Activated CD8-positive, alpha-beta memory T cell treated with anti-CD3 and anti-CD28 coated beads, Interleukin-2, amount 50 U/mL, for 4 hours (primary cell): ENCODE data around the gene SLC14A1.
A peak's percentile ranks its signal among the peaks of the same experiment; 100 is the strongest.

Experiments
- DNase-seq: peaks from one replicate; pipeline ENCODE4 v3.0.0-alpha.2; 2020

The SLC14A1 gene

DNA sequence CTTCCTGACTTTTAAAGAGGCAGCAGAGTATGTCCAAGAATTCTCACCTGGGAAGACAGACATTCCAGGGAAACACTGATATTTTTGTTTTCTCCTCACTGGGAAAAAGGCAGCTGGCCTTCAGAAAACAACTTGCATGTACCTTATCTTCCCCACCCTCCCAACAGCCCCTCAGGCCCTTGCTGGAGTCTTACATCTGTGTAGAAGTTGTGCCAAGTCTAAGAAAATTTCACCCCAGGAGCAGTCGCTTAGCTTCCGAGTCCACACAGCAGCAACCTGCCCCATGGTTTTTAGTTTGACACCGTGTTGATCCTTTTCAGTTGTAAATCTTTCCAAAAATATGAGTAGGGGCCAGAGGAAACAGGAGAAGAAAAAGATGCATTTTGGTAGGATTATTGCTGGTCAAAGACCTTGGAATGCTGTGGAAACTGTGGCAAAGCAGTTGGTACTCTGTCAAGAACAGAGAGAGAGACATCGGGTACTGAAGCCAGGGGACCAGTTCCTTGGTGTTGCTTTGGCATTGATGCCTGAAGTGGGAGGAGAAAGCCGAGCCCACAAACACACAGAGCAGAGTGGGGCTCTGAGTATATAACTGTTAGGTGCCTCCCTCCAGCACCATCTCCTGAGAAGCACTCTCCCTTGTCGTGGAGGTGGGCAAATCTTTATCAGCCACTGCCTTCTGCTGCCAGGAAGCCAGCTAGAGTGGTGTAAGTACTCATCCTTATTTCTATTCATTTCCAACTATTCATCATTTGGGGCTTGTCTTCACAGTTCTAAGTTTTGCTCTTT lies at the start of gene SLC14A1:
TSS of gene SLC14A1 (plus strand) at position 615 of the 789 bp plus-strand sequence. CDS start 6,140 bp downstream, outside the sequence.
- no peak for DNase-seq

DNA sequence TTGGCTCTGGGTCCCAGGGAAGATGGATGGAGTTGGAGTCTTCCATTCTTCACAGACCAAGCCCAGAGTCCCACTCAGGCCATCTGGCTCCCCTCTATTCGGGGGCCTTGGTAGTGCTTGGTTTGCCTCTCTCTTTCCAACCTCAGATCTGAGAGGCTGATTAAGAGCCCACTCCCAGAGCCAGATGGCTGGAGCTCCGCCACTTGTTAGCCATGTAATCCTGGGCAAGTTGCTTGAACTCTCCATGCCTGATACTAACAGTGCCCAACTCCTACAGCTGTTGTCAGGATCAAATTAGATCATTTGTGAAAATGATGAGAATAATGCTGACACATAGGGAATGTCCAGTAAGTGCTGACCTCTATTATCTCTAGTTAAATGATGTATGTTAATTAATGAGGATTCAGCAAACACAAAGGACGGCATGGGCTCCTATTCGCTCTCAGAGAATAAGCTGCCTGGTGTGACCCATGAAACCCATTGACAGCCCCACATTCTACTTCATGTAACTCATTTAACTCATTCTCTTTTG lies 46.6 kb upstream of the SLC14A1 start:
- DNase-seq = no peak

DNA sequence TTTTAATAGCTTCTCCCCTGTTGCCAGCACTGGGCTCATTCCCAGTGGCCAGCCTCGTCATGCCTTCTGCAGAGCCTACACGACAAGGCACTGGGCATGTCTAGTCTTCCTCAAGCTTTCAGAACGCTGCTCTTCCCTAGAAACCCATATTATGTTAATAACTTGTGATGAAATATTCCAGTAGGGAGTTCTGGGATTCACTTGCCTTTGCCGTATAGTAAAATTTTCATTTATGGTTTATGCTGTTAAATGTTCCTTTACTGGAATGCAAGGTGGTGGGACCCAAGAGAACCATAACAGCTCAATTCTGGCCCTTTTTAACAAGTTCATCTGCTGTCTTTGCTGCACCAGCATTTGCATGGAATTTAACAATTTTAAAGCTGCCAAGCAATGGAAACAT lies 45.5 kb upstream of the SLC14A1 start:
- no peak for DNase-seq

DNA sequence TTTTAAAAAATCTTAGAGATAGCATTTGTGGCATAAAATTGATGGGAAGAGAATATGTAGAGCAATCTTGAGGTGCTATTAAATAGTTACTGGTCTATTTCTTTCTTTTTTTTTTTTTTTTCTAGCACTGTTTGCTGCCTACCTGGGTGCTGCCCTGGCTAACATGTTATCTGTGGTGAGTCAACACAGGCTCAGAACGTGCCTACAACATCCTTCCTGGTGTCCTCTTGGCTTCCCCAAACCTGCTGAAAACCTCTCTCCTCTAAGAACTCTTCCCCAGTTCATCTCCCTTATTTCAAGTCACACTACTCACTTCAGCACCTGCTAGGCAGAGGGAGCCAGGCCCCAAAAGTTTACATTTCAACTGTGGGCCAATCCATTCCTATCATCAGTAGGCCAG lies 45.1 kb upstream of the SLC14A1 start:
- DNase-seq = no peak

DNA sequence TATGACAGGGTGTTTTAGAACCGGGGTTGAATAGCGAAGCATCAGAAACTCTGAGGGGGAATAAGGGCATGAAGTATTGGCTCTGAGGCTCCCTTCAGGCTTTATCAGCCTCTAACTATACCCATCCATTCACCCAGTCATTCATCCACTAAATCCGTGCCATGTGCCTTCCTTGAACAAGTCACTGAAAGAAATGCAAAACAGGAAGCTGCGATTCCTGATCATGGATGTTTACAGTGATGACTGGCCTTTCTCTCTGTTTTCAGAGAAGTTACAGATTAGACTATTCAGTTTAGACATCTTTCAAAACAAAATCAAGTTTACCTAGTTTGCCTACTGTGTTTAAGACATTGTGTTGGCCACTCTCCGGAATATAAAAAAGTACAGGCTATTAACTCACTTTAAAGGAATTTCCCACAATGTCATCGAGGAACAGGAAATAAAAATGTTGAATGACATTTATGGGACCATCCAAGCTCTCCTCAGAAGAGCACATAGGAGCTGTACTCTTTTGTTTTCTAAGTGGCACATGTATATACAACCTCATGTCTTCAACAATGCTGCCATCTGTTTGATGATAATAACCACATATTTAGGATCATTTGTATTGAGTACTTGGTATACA lies 43.8 kb upstream of the SLC14A1 start:
- no peak for DNase-seq

DNA sequence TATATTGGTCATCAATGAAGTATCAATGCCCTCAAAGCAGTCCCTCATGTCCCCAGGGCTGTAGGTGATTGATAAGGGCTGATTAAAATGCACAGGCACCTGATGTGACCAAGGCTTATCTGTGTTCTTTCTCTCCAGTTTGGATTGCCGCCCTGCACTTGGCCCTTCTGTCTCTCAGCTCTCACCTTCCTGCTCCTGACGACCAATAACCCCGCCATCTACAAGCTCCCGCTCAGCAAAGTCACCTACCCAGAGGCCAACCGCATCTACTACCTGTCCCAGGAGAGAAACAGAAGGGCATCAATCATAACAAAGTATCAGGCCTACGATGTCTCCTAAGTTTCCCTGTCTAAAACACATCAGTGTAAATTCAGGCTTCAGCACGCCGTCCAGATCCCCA lies 41.8 kb upstream of the SLC14A1 start:
- DNase-seq = no peak

DNA sequence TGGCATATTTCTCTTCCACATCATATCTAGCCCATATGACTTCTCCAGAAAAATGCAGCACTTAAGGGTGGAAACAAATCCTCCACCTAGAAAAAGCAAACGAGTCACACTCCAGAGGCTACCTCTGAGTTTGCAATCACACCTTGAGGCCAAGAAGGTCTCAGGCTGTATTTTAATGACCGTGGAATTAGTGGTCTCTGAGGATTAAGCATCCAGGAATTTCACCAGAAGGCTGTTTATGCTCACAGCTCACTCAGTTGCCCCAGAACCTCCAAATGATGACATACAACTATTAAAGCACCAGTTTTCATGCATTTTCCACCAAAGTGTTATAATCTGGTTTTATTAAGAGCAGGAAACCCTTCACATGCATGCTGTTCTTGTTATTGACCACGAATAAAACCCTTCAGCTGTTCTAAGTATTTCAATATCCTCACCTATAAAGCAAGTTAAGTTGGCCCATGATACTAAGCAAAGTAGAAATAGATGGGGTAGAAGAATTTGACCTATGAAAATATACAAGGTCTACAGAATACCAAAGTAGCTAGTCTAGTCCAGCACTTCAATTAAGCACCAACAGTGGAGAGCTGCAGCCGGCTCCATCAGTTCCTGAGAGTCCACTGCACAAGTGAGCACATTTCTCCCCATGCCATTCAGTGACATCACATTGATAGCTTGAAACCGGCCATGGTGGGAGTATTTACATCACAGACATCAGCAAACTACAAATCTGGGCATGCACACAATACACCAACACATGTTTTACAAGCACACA lies 39.5 kb upstream of the SLC14A1 start:
- DNase-seq = no peak

DNA sequence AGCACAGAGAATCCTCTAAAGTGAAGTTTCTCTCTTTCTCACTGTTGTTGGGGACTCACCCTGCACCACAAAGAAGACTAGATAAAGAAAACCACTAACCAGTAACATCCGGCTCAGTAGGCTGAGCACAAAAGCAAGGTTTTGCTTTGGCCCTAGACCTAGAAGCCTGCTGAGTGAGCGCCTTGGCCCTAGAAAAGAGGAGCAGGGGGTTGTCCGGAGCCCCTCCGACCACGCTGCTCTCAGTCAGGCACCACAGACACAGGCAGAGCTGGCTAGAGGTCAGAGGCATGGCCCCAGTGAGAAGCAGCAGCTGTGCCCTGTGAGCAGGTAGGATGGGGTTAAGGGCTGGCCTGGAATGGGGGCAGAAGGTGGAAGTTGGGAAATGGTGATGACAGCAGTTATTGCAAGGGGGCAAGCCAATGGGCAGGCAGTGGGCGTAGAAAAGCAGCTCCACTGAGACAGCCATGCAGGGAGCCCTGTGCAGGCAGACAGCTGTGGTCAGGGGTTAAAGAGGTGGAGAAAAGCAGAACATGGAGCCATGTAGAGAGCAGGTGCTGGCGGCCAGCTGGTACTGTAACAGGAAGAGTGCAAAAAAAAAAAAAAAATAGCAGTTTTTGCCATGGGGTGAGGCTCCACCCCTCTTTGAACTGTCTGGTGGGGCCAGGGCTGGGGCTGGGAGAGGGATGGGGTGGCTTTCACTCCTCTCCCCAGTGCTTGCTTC lies 36.9 kb upstream of the SLC14A1 start:
- peak; percentile 38 for DNase-seq

DNA sequence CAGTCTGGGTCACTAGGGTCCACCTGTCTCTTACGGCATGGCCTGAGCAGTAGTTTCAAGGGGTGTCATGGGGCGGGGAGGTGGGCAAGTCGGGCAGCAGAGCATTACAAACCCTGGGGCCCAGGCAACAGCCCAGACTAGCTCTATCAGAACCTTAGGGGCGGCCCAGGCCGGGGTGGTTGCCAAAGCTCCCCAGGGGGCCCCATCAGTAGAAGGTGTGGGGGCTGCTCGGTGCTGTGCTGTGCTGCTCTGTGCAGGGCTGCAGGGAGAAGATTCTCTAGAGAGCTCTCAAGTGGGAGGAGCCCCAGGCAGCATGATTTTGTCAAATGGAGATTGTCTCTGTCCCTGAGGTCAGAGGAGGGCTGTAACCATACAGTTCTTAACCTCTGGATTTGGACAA lies 36.4 kb upstream of the SLC14A1 start:
- no peak for DNase-seq

DNA sequence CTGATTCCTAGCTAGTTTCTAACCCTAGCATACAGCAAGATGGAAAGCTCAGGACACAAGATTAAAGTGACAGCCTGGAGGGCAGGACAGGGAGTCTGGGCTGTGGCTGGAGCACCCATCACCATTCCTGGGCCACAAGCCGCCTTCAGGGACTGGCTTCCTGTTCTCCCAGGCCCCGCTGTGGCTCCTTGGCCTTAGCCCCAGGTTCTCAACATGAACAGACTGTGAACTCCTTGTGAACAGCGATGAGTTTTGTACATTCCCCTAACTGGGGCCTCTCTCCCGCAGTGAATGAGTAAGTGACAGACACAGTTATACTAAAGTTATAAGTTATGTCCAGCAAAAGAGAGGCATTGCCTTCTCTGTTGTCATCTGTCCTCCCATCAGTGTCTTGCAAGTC lies 35.9 kb upstream of the SLC14A1 start:
- no peak for DNase-seq

DNA sequence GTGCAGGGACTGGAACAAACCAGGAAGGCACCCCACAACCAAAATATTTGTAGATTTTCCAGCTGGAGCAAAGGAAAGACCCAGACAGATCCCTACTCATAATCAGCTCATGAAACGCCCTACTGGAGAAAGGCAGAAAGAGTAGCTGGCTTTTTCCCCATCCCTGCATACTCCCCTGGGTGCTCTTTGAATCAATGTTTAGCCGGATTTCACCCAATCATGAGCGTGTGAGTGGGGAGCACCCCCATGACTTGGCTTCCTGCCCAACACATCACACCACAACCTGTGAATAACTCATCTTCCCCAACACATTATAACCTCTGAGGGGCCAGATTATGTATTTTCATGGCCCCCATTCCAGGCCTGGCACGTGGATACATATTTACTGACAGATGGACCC lies 35.1 kb upstream of the SLC14A1 start:
- peak; percentile 78 for DNase-seq

DNA sequence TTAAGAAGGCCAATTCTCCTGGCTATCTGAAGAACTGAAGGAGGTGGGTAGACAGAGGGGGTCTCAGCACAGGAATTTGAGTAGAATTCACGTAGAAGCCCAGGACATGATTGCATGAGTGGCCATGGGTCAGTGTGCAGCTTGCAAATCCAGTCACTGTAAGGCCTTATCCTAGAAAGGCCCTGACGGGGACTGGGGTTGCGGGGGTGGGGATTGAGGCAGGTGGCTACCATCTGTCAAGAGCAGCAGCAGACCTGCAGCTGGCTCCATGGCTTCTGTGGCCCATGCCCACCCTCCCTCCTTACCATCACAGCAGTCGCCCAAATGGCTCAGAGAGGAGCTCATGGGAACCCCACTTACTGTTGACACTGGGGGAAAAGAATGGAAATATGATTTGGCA lies 34.6 kb upstream of the SLC14A1 start:
- no peak for DNase-seq

DNA sequence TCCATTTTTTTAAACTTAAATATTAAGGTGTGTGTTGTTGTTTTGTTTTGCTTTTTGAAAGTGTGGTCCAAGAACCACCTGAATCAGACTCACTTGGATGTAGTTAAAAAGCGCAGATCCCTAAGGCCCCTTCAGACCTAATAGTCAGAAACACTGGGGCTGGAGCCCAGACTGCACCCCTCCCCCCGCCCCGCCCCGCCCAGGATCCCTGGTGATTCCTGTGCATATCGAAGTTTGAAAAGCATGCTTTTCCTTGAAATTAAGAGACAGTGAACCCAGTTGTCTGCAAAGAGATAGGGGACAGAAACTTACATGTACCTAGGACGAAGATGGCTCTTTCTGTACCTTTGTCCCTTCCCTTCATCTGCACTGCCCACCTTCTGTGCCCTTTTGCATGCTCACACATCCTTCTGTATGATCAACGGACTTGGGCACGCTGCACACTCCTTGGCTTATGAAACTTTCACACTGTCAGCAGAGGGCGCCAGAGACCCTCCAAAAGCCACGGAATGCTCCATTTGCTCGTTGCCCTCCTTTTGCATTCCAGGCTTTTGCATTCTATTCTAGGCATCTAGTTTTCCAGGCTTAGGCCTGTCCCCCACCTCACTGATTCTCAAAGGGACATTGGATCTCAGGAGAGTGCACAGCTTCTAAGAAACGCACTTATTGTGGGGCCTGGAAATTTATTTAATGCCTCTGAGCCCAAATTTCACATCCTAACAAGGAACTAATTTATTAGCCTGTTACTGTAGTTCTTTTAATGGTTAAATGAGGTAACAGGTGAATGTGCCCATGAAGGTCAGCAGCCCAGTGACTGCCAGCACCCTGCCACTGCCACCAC lies 32.8 kb upstream of the SLC14A1 start:
- DNase-seq = peak; percentile 80

DNA sequence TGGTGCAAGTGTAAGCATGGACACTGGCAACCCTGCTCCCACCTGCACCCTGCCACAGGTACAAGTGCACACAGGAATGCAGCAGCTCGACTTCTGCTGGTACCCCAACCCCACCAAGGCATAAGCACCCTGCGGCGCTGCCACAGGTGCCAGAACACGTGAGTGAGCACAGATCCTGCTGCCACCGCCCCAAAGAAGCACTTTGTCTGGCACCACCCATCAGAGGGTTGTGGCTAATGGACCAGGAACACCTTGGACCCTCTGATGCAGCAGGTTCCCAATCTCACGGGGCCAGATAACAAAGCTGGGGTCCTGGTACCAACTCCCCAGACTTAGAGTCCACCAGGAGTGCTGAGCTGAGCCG lies 32.2 kb upstream of the SLC14A1 start:
- no peak for DNase-seq

DNA sequence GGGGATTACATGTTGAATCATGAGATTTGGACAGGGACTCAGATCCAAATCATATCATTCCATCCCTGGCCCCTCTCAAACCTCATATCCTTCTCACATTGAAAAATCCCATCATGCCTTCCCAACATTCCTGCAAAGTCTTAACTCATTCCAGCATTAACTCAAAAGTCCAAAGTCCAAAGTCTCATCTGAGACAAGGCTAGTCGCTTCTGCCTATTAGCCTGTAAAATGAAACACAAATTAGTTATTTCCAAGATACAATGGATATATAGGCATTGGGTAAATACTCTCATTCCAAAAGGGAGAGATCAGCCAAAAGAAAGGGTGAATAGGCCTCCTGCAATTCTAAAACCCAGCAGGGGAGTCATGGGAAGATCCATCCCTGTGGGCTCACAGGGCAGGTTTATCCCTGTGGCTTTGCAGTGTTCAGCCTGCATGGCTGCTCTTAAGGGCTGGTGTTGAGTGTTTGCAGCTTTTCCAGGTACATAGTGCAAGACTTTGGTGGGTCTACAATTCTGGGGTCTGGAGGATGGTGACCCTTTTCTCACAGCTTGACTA lies 21.2 kb upstream of the SLC14A1 start:
- DNase-seq = no peak

DNA sequence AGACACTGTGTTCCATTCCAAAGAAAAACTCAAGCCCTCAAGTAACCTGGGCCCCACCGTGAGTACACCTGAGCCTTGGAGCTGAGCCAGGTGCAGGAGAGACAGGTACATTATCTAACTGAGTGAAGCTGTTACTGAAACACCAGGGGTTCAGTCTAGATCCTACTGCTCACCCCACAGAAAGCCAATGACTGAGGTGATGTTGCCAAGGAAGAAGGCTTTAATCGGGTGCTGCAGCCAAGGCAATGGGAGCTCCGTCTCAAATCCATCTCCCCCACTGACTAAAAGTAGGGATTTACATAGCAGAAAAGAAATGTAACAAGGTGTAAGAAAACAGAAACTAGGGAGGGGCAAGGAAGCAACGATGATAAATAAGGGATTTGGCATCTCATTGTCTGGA lies 15.2 kb upstream of the SLC14A1 start:
- DNase-seq = no peak

DNA sequence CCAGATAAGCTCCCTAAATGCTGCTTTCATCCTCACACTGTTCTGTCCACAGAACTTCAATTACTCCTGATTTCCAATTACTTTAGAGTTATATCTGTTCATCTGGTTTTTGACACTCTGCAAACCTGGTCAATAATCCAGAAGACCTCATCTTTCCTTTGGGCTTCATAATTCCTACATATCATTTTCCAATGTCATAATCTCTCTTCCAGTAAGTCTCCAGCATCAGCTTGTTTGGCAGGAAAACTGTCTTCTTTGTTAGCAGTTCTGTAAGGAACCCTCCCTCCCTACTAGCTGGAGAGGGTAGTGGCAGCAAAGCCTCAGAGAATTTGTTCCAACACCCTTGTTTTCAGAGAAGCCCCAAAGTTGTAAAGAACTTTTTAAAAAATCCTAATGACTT lies 11.9 kb upstream of the SLC14A1 start:
- no peak for DNase-seq

DNA sequence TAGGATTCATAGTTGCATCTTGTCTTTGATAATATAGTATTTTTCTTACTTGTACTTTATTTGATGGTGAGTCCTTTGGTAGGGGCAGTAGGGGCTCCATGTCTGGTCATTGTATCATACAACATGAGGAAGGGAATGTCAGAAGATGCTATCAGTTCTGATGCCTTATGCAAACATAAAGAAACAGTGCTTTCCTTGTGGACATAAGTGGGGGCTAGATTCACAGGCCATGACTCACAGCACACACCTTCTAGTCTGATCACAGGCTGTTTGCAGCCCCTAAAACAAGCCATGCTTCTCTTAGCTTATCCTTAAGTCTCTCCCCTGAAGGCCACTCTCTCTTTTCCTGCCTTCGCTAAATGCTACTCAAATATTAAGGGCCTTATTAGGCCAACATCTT lies 10.7 kb upstream of the SLC14A1 start:
- DNase-seq = no peak

DNA sequence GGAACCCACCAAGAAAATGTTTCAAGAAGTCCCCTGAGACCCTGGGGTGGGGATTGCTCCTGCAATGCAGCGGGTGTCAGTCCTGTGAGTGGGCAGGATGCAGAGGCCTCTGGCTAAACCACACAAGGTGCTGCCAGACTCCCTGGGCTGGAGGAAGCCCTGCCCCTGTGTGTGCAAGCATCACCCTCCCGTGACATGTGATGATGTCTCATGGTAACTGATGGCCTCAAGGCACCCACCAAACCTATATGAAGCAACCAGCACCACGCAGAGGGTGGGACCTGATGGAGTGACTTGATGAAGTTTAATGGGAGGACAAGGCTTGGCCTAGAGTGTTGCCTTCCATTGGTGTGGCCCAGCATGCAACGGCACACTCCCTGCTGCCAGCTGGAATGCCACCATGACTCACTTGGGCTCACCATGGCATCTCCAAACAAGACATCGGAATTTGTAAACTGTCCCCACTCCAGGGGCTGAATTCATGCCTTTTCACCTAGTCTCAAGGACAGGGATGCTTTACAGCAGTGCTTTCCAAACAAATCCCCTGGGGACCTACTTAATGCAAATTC lies 8.7 kb upstream of the SLC14A1 start:
- no peak for DNase-seq

DNA sequence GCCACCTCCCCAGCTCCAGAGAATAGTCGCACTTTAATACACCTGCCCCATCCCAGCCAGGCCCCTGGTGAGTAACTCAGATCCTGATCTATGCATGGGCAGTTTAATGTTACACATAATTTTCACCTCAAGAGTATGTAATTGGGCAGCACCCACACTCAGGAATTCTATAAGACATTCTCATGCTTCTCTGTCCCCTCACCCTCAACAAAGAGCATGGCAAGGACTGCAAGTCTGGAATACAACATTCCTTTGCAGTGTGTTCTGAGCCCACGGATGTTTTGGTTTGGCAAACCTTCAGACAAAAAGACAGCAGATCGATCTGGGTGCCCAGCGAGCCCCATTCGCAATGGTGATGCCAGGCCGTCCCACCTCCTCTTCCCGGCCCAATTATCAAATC lies 4.9 kb upstream of the SLC14A1 start:
- DNase-seq = no peak

DNA sequence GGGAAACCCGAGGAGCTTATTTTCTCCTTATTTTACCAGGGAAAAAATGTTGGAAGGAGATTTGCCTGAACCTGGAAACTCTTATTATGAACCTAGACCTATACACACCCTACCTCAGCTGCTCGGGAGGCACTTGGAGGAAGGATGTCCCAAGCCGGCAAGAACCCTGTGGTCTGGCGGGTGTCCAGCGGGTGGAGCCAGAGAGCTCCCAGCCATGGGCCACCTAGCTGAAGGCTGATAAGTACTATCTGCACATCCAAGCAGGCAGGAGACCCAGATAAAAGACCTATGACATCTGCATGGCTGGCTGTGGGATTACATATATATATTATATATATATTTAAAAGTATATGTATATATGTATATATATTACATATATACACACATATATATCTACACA lies 1.1 kb upstream of the SLC14A1 start:
- DNase-seq = peak; percentile 62
